GM12878 (cell line): ENCODE measurements around the gene TTLL12. TPM values are rescaled to one million over a fixed set of nuclear protein-coding genes. Genes with fewer than 3 reads are reported as not detected.
A peak's percentile ranks its signal among the peaks of the same experiment; 100 is the strongest.

ENCODE experiments used
- ATAC-seq: fragments of 200-7000 bp; cut with Tn5 transposase; 3 replicates; pipeline ENCODE4 v1.9.1; 2020; ENCODE audit warnings: mild to moderate bottlenecking, moderate library complexity
- BruUV-seq: library from RNA; stranded (reverse); fragments of 400-500 nt; replicated peaks from 2 replicates; lab custom pipeline; 2021; lab: Mats Ljungman, UMichigan
- CTCF ChIA-PET: fragments of 300-600 bp; sonication (Branson Sonifier 250); formaldehyde crosslinking; extraction: SDS; loops from one replicate; lab custom pipeline; 2021; ENCODE audit warnings: inconsistent platforms; lab: Yijun Ruan, JAX
- POLR2A ChIA-PET: fragments of 350-600 bp; formaldehyde crosslinking; extraction: SDS; loops from one replicate; lab custom pipeline; 2021; ENCODE audit warnings: inconsistent platforms; lab: Charles Lee
- RAD21 ChIA-PET: fragments of 300-600 bp; sonication (Branson Sonifier 250); formaldehyde crosslinking; loops from one replicate; lab custom pipeline; 2023; ENCODE audit warnings: antibody characterized with exemption; ENCODE audit not compliant: unreplicated experiment; lab: Charles Lee
- SMC1A ChIA-PET: fragments of 300-600 bp; sonication (Branson Sonifier 250); formaldehyde crosslinking; loops from one replicate; lab custom pipeline; 2023; ENCODE audit not compliant: unreplicated experiment, uncharacterized antibody; lab: Charles Lee
- DNase-seq: peaks from one replicate; pipeline ENCODE4 v3.0.0-alpha.2; 2011; ENCODE audit warnings: low read depth, low spot score
- FAIRE-seq: peaks from 3 replicates; lab custom pipeline; 2011; peaks lifted over from hg19 to GRCh38; lab: Jason Lieb, UNC
- H2AFZ ChIP-seq: 2 replicates; pipeline ENCODE4 v1.6.0; 2011; ENCODE audit warnings: low read depth, low read length, control low read depth; ENCODE audit not compliant: control insufficient read depth
- H3K27ac ChIP-seq: 2 replicates; pipeline ENCODE4 v1.5.1; 2011; ENCODE audit warnings: control low read depth; ENCODE audit not compliant: control insufficient read depth, insufficient read depth
- H3K27me3 ChIP-seq, 2 experiments: replicated peaks in 1 of 2; 2 replicates each; pipeline versions ENCODE4 v1.6.0 to v1.6.1; 2011; ENCODE audit warnings: low read length in 1 of 2; ENCODE audit not compliant: control insufficient read depth in 2 of 2, insufficient read depth in 2 of 2
- H3K36me3 ChIP-seq, 2 experiments: 2 replicates each; pipeline ENCODE4 v1.5.1; 2011; ENCODE audit warnings: low read length in 1 of 2; ENCODE audit not compliant: control insufficient read depth in 2 of 2, insufficient read depth in 2 of 2
- H3K4me1 ChIP-seq: 2 replicates; pipeline ENCODE4 v1.6.1; 2011; ENCODE audit warnings: mild to moderate bottlenecking, low read length, moderate library complexity, mixed read lengths; ENCODE audit not compliant: control insufficient read depth, insufficient read depth
- H3K4me2 ChIP-seq: 2 replicates; pipeline ENCODE4 v1.6.0; 2011; ENCODE audit warnings: control low read depth; ENCODE audit not compliant: control insufficient read depth, insufficient read depth
- H3K4me3 ChIP-seq: fragments of 200-600 bp; sonication (generic); 2 replicates; pipeline ENCODE4 v1.5.1; 2016
- H3K79me2 ChIP-seq: 2 replicates; pipeline ENCODE4 v1.6.0; 2011; ENCODE audit warnings: low read length; ENCODE audit not compliant: control insufficient read depth, insufficient read depth
- H3K9ac ChIP-seq: 2 replicates; pipeline ENCODE4 v1.8.0; 2011; ENCODE audit warnings: low read length, control low read depth, mixed read lengths; ENCODE audit not compliant: control insufficient read depth, insufficient read depth
- H3K9me3 ChIP-seq: replicated peaks from 3 replicates; pipeline ENCODE4 v1.5.1; 2011; ENCODE audit warnings: mild to moderate bottlenecking, low read length; ENCODE audit not compliant: control insufficient read depth, insufficient read depth
- H4K20me1 ChIP-seq: 2 replicates; pipeline ENCODE4 v1.6.0; 2011; ENCODE audit not compliant: control insufficient read depth, insufficient read depth
- MTA2 ChIP-seq: fragments of 450-650 bp; IDR thresholded peaks from 2 replicates; pipeline ENCODE4 v1.6.1; 2016; ENCODE audit warnings: low read depth, mild to moderate bottlenecking, moderate library complexity
- NKRF ChIP-seq: fragments of 450-650 bp; conservative IDR thresholded peaks from 2 replicates; pipeline ENCODE4 v1.6.1; 2017; ENCODE audit warnings: mild to moderate bottlenecking, moderate library complexity
- POLR2A ChIP-seq: IDR thresholded peaks from 2 replicates; pipeline ENCODE4 v1.6.1; 2011; ENCODE audit warnings: low read depth, mild to moderate bottlenecking, low read length
- SMARCA5 ChIP-seq: fragments of 450-650 bp; IDR thresholded peaks from 2 replicates; pipeline ENCODE4 v1.6.1; 2017; ENCODE audit warnings: mild to moderate bottlenecking
- WGBS: methylation state at CpG from one replicate; pipeline ENCODE4 v1.1.6; 2016; ENCODE audit warnings: low lambda C conversion rate; ENCODE audit not compliant: insufficient replicate concordance, insufficient coverage; ENCODE audit errors: missing lambda C conversion rate; 5-methylcytosine and 5-hydroxymethylcytosine counted together
- in situ Hi-C: fragments of 300-500 bp; cut with MboI; formaldehyde crosslinking; loops from 9 replicates; pipeline ENCODE4 v1.14.3; 2018; ENCODE audit warnings: mixed read lengths
- intact Hi-C: fragments of 100-400 bp; cut with micrococcal nuclease; formaldehyde crosslinking; loops from one replicate; pipeline ENCODE4 v1.14.2; 2022; ENCODE audit not compliant: unreplicated experiment
- polyA plus RNA-seq, 11 experiments: library from polyadenylated mRNA; depleted of rRNA in 4 of 11; unstranded in 6 of 11; stranded (reverse) in 5 of 11; fragments of >200 nt; fragmentation: Nextera tagmentation in 4 of 11; fragmentation: Illumina TruSeq in 1 of 11; extraction: Ambion mirVana in 4 of 11; extraction: Trizol in 1 of 11; gene quantifications; 1 replicate in 1 of 11; 2 replicates in 10 of 11; pipeline versions ENCODE4 v1.2.1 to v1.2.3, GENCODE V29; 2011 to 2016; ENCODE audit warnings: inconsistent platforms in 2 of 11, missing spikeins in 2 of 11, low read depth in 1 of 11
- total RNA-seq, 4 experiments: library from RNA; depleted of rRNA in 3 of 4; stranded (reverse); fragments of >200 nt in 3 of 4; fragmentation: Illumina TruSeq in 1 of 4; extraction: Trizol in 1 of 4; gene quantifications; 2 replicates each; pipeline versions ENCODE4 v1.2.1 to v1.2.3, GENCODE V29; 2013 to 2021

Gene TTLL12
- total and polyA plus RNA-seq, 10 of the 15 experiments (the other 5 are each of a cell fraction or from before 2014, with no cell fraction given) = 1.00 to 89.8 (median 38.5) TPM

GRCh38 chr22:43174941-43175531 is 11.9 kb downstream of the TTLL12 start:
- Histone ChIP-seq H3K27me3 (no peaks in the 10 kb centered on the region), H3K9me3 (no peaks in the 10 kb centered on the region), H3K4me3 (no peak overlapping the region), H3K4me1 (no peaks in the 10 kb centered on the region), H3K79me2 (no peaks in the 10 kb centered on the region), H3K4me2 (no peak overlapping the region), H3K36me3 (peaks cover 7 to 18% of the 10 kb centered on the region in 2 experiments; a peak in 3 of 4 replicates), H4K20me1 (no peaks in the 10 kb centered on the region), H3K9ac (no peak overlapping the region), H3K27ac (no peak overlapping the region), H2AFZ (no peak overlapping the region)
- ATAC-seq = no peak
- BruUV-seq = no TSS peak
- FAIRE-seq = no peak
- WGBS = 97% methylated on average over 9 of the region's 9 CpGs
- intact Hi-C loops (no loop called here), in situ Hi-C loops (no loop called here)
- ChIA-PET CTCF (no interaction called here), RAD21 (no interaction called here), POLR2A (no interaction called here), SMC1A (no interaction called here)
- no peak for DNase-seq
- TF ChIP-seq MTA2 (no peak), SMARCA5 (no peak)

GRCh38 chr22:43173976-43174720 is 12.8 kb downstream of the TTLL12 start:
- no peak for FAIRE-seq
- no TSS peak for BruUV-seq
- no peak for ATAC-seq
- Histone ChIP-seq H4K20me1 (no peaks in the 10 kb centered on the region), H3K4me1 (no peaks in the 10 kb centered on the region), H3K36me3 (peaks cover 3 to 16% of the 10 kb centered on the region in 2 experiments; a peak in 3 of 4 replicates), H3K4me3 (no peak overlapping the region), H3K27ac (no peak overlapping the region), H3K9ac (no peak overlapping the region), H3K27me3 (no peaks in the 10 kb centered on the region), H3K79me2 (no peaks in the 10 kb centered on the region), H3K9me3 (no peaks in the 10 kb centered on the region), H3K4me2 (no peak overlapping the region), H2AFZ (no peak overlapping the region)
- CTCF ChIA-PET = no interaction called here
- in situ Hi-C loops (no loop called here), intact Hi-C loops (no loop called here)
- POLR2A ChIA-PET = no interaction called here
- SMC1A ChIA-PET = no interaction called here
- WGBS = 94% methylated on average over 39 of the region's 39 CpGs
- RAD21 ChIA-PET = no interaction called here
- no peak for DNase-seq
- 0 out of 2 replicates have a peak, but pooled peaks have one; percentile 14 for TF ChIP-seq POLR2A
- TF ChIP-seq NKRF = no peak
